WTC11 (cell line): ENCODE results near the gene SYT8. TPM values are rescaled to one million over a fixed set of nuclear protein-coding genes. Genes with fewer than 3 reads are reported as not detected.

Source experiments
- ATAC-seq: fragments of 200-7000 bp; cut with Tn5 transposase; 2 replicates; pipeline ENCODE4 v1.10.0; 2021; ENCODE audit warnings: mild to moderate bottlenecking, moderate library complexity
- CTCF ChIA-PET: fragments of 300-600 bp; sonication (Branson Sonifier 250); formaldehyde crosslinking; loops from one replicate; lab custom pipeline; 2021; ENCODE audit warnings: antibody characterized with exemption; lab: Charles Lee
- POLR2A ChIA-PET: fragments of 350-600 bp; sonication (Branson Sonifier 250); formaldehyde crosslinking; loops from one replicate; lab custom pipeline; 2021; ENCODE audit warnings: antibody characterized with exemption; lab: Charles Lee
- DNase-seq: peaks from one replicate; pipeline ENCODE4 v3.0.0; 2021; ENCODE audit warnings: low spot score
- H3K27ac Mint-ChIP-seq: 2 replicates; pipeline ENCODE4 v1.8.0; 2021; ENCODE audit warnings: mixed read lengths
- H3K27me3 Mint-ChIP-seq: 2 replicates; pipeline ENCODE4 v1.8.0; 2021; ENCODE audit warnings: low read depth, mild to moderate bottlenecking, moderate library complexity, mixed read lengths
- H3K36me3 Mint-ChIP-seq: 2 replicates; pipeline ENCODE4 v1.8.0; 2021; ENCODE audit warnings: mixed read lengths
- H3K4me1 Mint-ChIP-seq: 2 replicates; pipeline ENCODE4 v1.8.0; 2022; ENCODE audit warnings: mixed read lengths
- H3K4me3 Mint-ChIP-seq: 2 replicates; pipeline ENCODE4 v1.8.0; 2021; ENCODE audit warnings: mild to moderate bottlenecking, moderate library complexity, mixed read lengths
- H3K9me3 Mint-ChIP-seq: 2 replicates; pipeline ENCODE4 v1.8.0; 2021; ENCODE audit warnings: mixed read lengths
- IRF2 ChIP-seq: sonication (generic); formaldehyde crosslinking; IDR thresholded peaks from 2 replicates; pipeline ENCODE4 v1.8.0; 2022; ENCODE audit warnings: low read depth, missing genetic modification reagents, borderline replicate concordance
- JUN ChIP-seq: sonication (generic); formaldehyde crosslinking; IDR thresholded peaks from 2 replicates; pipeline ENCODE4 v1.8.0; 2023; ENCODE audit warnings: mild to moderate bottlenecking, missing genetic modification reagents
- RORB ChIP-seq: fragments of 250-450 bp; sonication (Bioruptor Pico); IDR thresholded peaks from 2 replicates; pipeline ENCODE4 v1.9.0; 2021; ENCODE audit warnings: mild to moderate bottlenecking
- SMAD3 ChIP-seq: sonication (generic); formaldehyde crosslinking; IDR thresholded peaks from 2 replicates; pipeline ENCODE4 v1.8.0; 2022; ENCODE audit warnings: missing genetic modification reagents, mild to moderate bottlenecking, borderline replicate concordance
- SMAD4 ChIP-seq: sonication (generic); formaldehyde crosslinking; IDR thresholded peaks from 2 replicates; pipeline ENCODE4 v1.8.0; 2022; ENCODE audit warnings: mild to moderate bottlenecking, missing genetic modification reagents
- TEAD1 ChIP-seq: sonication (generic); formaldehyde crosslinking; IDR thresholded peaks from 2 replicates; pipeline ENCODE4 v1.8.0; 2022; ENCODE audit warnings: mild to moderate bottlenecking, missing genetic modification reagents
- TP53 ChIP-seq: sonication (generic); formaldehyde crosslinking; IDR thresholded peaks from 2 replicates; pipeline ENCODE4 v1.8.1; 2023; ENCODE audit warnings: mild to moderate bottlenecking, missing genetic modification reagents
- ZNF232 ChIP-seq: sonication (generic); formaldehyde crosslinking; IDR thresholded peaks from 2 replicates; pipeline ENCODE4 v1.8.0; 2022; ENCODE audit warnings: mild to moderate bottlenecking, missing genetic modification reagents
- total RNA-seq: library from RNA; stranded (reverse); gene quantifications from 3 replicates; pipeline ENCODE4 v1.2.3, GENCODE V29; 2021
- TF ChIP-seq, protein P1 (sequence below): sonication (generic); formaldehyde crosslinking; IDR thresholded peaks from 2 replicates; pipeline ENCODE4 v1.8.1; 2023; ENCODE audit warnings: mild to moderate bottlenecking, missing genetic modification reagents, moderate library complexity
- TF ChIP-seq, protein P2 (sequence below): sonication (generic); formaldehyde crosslinking; IDR thresholded peaks from 2 replicates; pipeline ENCODE4 v1.8.1; 2023; ENCODE audit warnings: mild to moderate bottlenecking, missing genetic modification reagents, borderline replicate concordance
- TF ChIP-seq, protein P3 (sequence below): sonication (generic); formaldehyde crosslinking; IDR thresholded peaks from 2 replicates; pipeline ENCODE4 v1.8.0; 2022; ENCODE audit warnings: mild to moderate bottlenecking, missing genetic modification reagents
- TF ChIP-seq, protein P4 (sequence below): fragments of 250-450 bp; sonication (Bioruptor Pico); conservative IDR thresholded peaks from 2 replicates; pipeline ENCODE4 v1.9.0; 2021; ENCODE audit warnings: mild to moderate bottlenecking
- TF ChIP-seq, protein P5 (sequence below): sonication (generic); formaldehyde crosslinking; IDR thresholded peaks from 2 replicates; pipeline ENCODE4 v1.8.1; 2023; ENCODE audit warnings: mild to moderate bottlenecking, missing genetic modification reagents
- TF ChIP-seq, protein P6 (sequence below): sonication (generic); formaldehyde crosslinking; IDR thresholded peaks from 2 replicates; pipeline ENCODE4 v1.8.1; 2022; ENCODE audit warnings: mild to moderate bottlenecking, missing genetic modification reagents, moderate library complexity, borderline replicate concordance
- TF ChIP-seq, protein P7 (sequence below): sonication (generic); formaldehyde crosslinking; IDR thresholded peaks from 2 replicates; pipeline ENCODE4 v1.8.0; 2023; ENCODE audit warnings: mild to moderate bottlenecking, missing genetic modification reagents
- TF ChIP-seq, protein P8 (sequence below): fragments of 250-450 bp; sonication (Bioruptor Pico); IDR thresholded peaks from 2 replicates; pipeline ENCODE4 v2.1.2; 2022; ENCODE audit warnings: mild to moderate bottlenecking, moderate library complexity
- TF ChIP-seq, protein P9 (sequence below): sonication (generic); formaldehyde crosslinking; IDR thresholded peaks from 2 replicates; pipeline ENCODE4 v1.8.0; 2023; ENCODE audit warnings: missing genetic modification reagents, mild to moderate bottlenecking, borderline replicate concordance

Gene SYT8
- total RNA-seq, 1 experiment from 2014 or later = 0.37 TPM

DNA sequence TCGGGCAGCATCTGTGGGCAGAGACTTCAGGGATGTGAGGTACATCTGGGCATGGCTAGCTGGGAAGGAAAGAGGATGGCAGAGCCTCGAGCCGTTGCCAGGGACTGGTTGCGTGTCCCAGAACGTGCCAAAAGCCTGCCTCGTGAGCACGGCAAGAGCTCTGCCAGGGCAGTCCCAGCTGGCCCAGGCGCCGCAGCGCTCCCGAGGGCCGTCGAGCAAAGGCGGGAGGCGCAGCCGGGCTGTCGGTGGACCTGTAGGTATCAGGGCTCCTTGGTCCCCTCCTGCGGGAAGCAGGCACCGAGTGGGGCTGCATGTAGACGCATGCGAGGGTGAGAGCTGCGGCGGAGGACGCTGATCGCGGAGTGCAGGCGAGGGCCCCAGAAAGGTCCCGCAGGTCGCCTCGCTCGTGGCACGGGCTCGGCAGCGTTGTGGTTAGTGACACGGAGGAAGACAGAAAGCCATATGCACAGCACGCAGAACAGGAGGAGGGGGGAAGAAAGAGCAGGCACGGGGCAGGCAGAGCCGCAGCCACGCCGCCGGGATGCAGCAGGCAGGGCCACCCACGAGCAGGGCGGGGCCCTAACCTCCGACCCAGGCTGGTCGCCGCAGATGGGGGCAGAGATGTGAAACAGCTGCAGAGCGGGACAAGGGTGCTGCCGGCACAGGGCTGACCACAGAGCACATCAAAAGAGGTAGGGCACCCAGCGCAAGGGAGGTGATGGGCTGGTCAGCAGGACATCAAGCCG, 36.1 kb downstream of the SYT8 start:
- Mint-ChIP-seq H3K9me3 (no peaks in the 10 kb centered on the region), H3K27ac (no peak overlapping the region), H3K36me3 (no peaks in the 10 kb centered on the region), H3K4me1 (no peaks in the 10 kb centered on the region; the same call in 1 of the 2 replicates), H3K27me3 (no peaks in the 10 kb centered on the region), H3K4me3 (no peak overlapping the region)
- DNase-seq (no peak), ATAC-seq (no peak)
- ChIA-PET CTCF (interaction anchor here (0.9 to 3.0 kb wide), 9 partner anchors 12 to 280 kb away, joined by 3 to 18 read pairs (median 5); no protein-coding TSS in a partner anchor), POLR2A (no interaction called here)
- TF ChIP-seq, protein P1, sequence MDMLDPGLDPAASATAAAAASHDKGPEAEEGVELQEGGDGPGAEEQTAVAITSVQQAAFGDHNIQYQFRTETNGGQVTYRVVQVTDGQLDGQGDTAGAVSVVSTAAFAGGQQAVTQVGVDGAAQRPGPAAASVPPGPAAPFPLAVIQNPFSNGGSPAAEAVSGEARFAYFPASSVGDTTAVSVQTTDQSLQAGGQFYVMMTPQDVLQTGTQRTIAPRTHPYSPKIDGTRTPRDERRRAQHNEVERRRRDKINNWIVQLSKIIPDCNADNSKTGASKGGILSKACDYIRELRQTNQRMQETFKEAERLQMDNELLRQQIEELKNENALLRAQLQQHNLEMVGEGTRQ (CRISPR knock-in tag) = no peak
- TF ChIP-seq, protein P2, sequence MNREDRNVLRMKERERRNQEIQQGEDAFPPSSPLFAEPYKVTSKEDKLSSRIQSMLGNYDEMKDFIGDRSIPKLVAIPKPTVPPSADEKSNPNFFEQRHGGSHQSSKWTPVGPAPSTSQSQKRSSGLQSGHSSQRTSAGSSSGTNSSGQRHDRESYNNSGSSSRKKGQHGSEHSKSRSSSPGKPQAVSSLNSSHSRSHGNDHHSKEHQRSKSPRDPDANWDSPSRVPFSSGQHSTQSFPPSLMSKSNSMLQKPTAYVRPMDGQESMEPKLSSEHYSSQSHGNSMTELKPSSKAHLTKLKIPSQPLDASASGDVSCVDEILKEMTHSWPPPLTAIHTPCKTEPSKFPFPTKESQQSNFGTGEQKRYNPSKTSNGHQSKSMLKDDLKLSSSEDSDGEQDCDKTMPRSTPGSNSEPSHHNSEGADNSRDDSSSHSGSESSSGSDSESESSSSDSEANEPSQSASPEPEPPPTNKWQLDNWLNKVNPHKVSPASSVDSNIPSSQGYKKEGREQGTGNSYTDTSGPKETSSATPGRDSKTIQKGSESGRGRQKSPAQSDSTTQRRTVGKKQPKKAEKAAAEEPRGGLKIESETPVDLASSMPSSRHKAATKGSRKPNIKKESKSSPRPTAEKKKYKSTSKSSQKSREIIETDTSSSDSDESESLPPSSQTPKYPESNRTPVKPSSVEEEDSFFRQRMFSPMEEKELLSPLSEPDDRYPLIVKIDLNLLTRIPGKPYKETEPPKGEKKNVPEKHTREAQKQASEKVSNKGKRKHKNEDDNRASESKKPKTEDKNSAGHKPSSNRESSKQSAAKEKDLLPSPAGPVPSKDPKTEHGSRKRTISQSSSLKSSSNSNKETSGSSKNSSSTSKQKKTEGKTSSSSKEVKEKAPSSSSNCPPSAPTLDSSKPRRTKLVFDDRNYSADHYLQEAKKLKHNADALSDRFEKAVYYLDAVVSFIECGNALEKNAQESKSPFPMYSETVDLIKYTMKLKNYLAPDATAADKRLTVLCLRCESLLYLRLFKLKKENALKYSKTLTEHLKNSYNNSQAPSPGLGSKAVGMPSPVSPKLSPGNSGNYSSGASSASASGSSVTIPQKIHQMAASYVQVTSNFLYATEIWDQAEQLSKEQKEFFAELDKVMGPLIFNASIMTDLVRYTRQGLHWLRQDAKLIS = no peak
- TF ChIP-seq, protein P3, sequence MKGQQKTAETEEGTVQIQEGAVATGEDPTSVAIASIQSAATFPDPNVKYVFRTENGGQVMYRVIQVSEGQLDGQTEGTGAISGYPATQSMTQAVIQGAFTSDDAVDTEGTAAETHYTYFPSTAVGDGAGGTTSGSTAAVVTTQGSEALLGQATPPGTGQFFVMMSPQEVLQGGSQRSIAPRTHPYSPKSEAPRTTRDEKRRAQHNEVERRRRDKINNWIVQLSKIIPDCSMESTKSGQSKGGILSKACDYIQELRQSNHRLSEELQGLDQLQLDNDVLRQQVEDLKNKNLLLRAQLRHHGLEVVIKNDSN (CRISPR knock-in tag) = no peak
- TF ChIP-seq ZNF232 (CRISPR knock-in tag) = no peak
- TF ChIP-seq, protein P4, sequence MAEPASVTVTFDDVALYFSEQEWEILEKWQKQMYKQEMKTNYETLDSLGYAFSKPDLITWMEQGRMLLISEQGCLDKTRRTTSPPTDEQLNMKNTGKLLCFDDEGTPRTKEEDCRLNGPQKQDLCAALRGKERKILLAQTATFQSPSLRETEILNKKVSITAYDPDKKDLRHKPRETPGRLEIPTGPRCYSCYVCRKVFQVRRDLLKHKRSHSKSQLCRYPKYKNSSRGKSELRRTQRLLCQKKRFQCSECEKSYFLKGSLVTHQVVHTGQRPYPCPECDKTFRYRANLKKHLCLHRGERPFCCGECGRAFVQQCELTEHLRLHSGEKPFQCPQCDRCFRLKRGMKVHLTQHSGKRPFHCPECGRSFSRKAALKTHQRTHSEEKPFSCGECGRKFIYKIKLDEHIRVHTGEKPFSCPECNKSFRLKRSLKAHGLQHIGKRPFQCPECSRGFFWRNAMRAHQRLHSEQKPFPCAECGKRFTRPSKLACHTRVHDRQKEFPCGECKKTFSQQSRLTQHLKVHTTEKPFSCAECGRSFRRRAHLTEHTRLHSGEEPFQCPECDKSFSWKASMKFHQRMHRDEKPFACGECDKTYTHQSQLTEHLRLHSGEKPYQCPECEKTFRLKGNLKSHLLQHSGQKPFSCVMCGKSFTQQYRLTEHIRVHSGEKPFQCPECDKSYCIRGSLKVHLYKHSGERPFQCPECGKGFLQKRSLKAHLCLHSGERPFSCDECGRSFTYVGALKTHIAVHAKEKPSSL (CRISPR knock-in tag) = no peak
- TF ChIP-seq, protein P5, sequence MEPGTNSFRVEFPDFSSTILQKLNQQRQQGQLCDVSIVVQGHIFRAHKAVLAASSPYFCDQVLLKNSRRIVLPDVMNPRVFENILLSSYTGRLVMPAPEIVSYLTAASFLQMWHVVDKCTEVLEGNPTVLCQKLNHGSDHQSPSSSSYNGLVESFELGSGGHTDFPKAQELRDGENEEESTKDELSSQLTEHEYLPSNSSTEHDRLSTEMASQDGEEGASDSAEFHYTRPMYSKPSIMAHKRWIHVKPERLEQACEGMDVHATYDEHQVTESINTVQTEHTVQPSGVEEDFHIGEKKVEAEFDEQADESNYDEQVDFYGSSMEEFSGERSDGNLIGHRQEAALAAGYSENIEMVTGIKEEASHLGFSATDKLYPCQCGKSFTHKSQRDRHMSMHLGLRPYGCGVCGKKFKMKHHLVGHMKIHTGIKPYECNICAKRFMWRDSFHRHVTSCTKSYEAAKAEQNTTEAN (CRISPR knock-in tag) = no peak
- TF ChIP-seq TEAD1 (CRISPR knock-in tag) = no peak
- TF ChIP-seq, protein P6, sequence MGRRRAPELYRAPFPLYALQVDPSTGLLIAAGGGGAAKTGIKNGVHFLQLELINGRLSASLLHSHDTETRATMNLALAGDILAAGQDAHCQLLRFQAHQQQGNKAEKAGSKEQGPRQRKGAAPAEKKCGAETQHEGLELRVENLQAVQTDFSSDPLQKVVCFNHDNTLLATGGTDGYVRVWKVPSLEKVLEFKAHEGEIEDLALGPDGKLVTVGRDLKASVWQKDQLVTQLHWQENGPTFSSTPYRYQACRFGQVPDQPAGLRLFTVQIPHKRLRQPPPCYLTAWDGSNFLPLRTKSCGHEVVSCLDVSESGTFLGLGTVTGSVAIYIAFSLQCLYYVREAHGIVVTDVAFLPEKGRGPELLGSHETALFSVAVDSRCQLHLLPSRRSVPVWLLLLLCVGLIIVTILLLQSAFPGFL (CRISPR knock-in tag) = no peak
- TF ChIP-seq, protein P7, sequence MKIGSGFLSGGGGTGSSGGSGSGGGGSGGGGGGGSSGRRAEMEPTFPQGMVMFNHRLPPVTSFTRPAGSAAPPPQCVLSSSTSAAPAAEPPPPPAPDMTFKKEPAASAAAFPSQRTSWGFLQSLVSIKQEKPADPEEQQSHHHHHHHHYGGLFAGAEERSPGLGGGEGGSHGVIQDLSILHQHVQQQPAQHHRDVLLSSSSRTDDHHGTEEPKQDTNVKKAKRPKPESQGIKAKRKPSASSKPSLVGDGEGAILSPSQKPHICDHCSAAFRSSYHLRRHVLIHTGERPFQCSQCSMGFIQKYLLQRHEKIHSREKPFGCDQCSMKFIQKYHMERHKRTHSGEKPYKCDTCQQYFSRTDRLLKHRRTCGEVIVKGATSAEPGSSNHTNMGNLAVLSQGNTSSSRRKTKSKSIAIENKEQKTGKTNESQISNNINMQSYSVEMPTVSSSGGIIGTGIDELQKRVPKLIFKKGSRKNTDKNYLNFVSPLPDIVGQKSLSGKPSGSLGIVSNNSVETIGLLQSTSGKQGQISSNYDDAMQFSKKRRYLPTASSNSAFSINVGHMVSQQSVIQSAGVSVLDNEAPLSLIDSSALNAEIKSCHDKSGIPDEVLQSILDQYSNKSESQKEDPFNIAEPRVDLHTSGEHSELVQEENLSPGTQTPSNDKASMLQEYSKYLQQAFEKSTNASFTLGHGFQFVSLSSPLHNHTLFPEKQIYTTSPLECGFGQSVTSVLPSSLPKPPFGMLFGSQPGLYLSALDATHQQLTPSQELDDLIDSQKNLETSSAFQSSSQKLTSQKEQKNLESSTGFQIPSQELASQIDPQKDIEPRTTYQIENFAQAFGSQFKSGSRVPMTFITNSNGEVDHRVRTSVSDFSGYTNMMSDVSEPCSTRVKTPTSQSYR (CRISPR knock-in tag) = no peak
- TF ChIP-seq SMAD4 (CRISPR knock-in tag) = no peak
- TF ChIP-seq SMAD3 (CRISPR knock-in tag) = no peak
- TF ChIP-seq, protein P8, sequence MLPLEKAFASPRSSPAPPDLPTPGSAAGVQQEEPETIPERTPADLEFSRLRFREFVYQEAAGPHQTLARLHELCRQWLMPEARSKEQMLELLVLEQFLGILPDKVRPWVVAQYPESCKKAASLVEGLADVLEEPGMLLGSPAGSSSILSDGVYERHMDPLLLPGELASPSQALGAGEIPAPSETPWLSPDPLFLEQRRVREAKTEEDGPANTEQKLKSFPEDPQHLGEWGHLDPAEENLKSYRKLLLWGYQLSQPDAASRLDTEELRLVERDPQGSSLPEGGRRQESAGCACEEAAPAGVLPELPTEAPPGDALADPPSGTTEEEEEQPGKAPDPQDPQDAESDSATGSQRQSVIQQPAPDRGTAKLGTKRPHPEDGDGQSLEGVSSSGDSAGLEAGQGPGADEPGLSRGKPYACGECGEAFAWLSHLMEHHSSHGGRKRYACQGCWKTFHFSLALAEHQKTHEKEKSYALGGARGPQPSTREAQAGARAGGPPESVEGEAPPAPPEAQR (CRISPR knock-in tag) = no peak
- TF ChIP-seq JUN = no peak
- TF ChIP-seq, protein P9, sequence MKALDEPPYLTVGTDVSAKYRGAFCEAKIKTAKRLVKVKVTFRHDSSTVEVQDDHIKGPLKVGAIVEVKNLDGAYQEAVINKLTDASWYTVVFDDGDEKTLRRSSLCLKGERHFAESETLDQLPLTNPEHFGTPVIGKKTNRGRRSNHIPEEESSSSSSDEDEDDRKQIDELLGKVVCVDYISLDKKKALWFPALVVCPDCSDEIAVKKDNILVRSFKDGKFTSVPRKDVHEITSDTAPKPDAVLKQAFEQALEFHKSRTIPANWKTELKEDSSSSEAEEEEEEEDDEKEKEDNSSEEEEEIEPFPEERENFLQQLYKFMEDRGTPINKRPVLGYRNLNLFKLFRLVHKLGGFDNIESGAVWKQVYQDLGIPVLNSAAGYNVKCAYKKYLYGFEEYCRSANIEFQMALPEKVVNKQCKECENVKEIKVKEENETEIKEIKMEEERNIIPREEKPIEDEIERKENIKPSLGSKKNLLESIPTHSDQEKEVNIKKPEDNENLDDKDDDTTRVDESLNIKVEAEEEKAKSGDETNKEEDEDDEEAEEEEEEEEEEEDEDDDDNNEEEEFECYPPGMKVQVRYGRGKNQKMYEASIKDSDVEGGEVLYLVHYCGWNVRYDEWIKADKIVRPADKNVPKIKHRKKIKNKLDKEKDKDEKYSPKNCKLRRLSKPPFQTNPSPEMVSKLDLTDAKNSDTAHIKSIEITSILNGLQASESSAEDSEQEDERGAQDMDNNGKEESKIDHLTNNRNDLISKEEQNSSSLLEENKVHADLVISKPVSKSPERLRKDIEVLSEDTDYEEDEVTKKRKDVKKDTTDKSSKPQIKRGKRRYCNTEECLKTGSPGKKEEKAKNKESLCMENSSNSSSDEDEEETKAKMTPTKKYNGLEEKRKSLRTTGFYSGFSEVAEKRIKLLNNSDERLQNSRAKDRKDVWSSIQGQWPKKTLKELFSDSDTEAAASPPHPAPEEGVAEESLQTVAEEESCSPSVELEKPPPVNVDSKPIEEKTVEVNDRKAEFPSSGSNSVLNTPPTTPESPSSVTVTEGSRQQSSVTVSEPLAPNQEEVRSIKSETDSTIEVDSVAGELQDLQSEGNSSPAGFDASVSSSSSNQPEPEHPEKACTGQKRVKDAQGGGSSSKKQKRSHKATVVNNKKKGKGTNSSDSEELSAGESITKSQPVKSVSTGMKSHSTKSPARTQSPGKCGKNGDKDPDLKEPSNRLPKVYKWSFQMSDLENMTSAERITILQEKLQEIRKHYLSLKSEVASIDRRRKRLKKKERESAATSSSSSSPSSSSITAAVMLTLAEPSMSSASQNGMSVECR (CRISPR knock-in tag) = no peak
- TF ChIP-seq IRF2 (CRISPR knock-in tag) = no peak
- no peak for TF ChIP-seq RORB (CRISPR knock-in tag)
- no peak for TF ChIP-seq TP53 (CRISPR knock-in tag)
